ENCODE data around the gene PMEPA1.

GRCh38 chr20:57600320-57601210 is 109.2 kb downstream of the PMEPA1 start:
- TF ChIP-seq CTCF (IDR thresholded peaks at IDR 0.05) (no peak), EZH2 (IDR thresholded peaks at IDR 0.05; ENCODE audit: borderline replicate concordance, insufficient read depth, low read depth, low read length, poor library complexity, severe bottlenecking) (no peak)
